Hepatocyte (in vitro differentiated cells): ENCODE measurements around the gene PRRG2.

ENCODE experiments used
- CTCF ChIP-seq: fragments of 200-600 bp; sonication (generic); IDR thresholded peaks from 2 replicates; pipeline ENCODE4 v1.5.1; 2016; ENCODE audit warnings: antibody characterized with exemption, mild to moderate bottlenecking; ENCODE audit not compliant: poor library complexity
- EZH2 ChIP-seq: fragments of 200-600 bp; sonication (generic); IDR thresholded peaks from 2 replicates; pipeline ENCODE4 v1.6.1; 2016; ENCODE audit warnings: antibody characterized with exemption, mild to moderate bottlenecking, borderline replicate concordance
- EZH2phosphoT487 ChIP-seq: fragments of 200-600 bp; sonication (generic); IDR thresholded peaks from one replicate; pipeline ENCODE4 v1.6.1; 2018; ENCODE audit warnings: antibody characterized with exemption, mild to moderate bottlenecking, low read depth, moderate library complexity; ENCODE audit not compliant: unreplicated experiment, severe bottlenecking

GRCh38 chr19:49533551-49534488 lies 47.3 kb upstream of the PRRG2 start:
- TF ChIP-seq CTCF (no peak), EZH2 (no peak), EZH2phosphoT487 (no peak)
